DMS53 (cell line): Measurements from ENCODE around the gene TMEM217.

Source experiments
- DNase-seq: peaks from one replicate; lab custom pipeline; 2025; lab: John Stamatoyannopoulos, UW

Gene TMEM217

GRCh38 chr6:37168163-37168758 lies 89.7 kb downstream of the TMEM217 start:
- no peak for DNase-seq

- no peak for DNase-seq
Measured at GRCh38 chr6:37162740-37163139, 95.2 kb downstream of the TMEM217 start.
